H1 (cell line): Measurements from ENCODE around the gene SMG7.

Experiments
- ATF2 ChIP-seq: IDR thresholded peaks from 2 replicates; pipeline ENCODE4 v1.6.1; 2012; ENCODE audit warnings: low read length, inconsistent platforms
- BACH1 ChIP-seq: IDR thresholded peaks from 2 replicates; pipeline ENCODE4 v1.6.1; 2012; ENCODE audit warnings: low read length, improper control_type of control experiment
- BRCA1 ChIP-seq: IDR thresholded peaks from 2 replicates; pipeline ENCODE4 v1.6.1; 2012; ENCODE audit warnings: low read depth, low read length, improper control_type of control experiment
- EGR1 ChIP-seq: IDR thresholded peaks from 2 replicates; pipeline ENCODE4 v1.6.1; 2011; ENCODE audit warnings: low read depth, low read length, borderline replicate concordance
- TAF1 ChIP-seq: IDR thresholded peaks from 2 replicates; pipeline ENCODE4 v1.6.1; 2011; ENCODE audit warnings: mild to moderate bottlenecking, low read depth, low read length
- TBP ChIP-seq: IDR thresholded peaks from 2 replicates; pipeline ENCODE4 v1.6.1; 2011; ENCODE audit warnings: low read depth, low read length, improper control_type of control experiment
- TF ChIP-seq, protein P1 (sequence below), 3 experiments: IDR thresholded peaks; 1 replicate in 2 of 3; 2 replicates in 1 of 3; pipeline versions ENCODE4 v1.5.1 to v1.6.1; 2011; ENCODE audit warnings: low read length in 3 of 3, mild to moderate bottlenecking in 3 of 3, inconsistent platforms in 2 of 3, low read depth in 1 of 3, moderate library complexity in 1 of 3; ENCODE audit not compliant: insufficient read depth in 1 of 3; ENCODE audit errors: control extremely low read depth in 1 of 3

DNA sequence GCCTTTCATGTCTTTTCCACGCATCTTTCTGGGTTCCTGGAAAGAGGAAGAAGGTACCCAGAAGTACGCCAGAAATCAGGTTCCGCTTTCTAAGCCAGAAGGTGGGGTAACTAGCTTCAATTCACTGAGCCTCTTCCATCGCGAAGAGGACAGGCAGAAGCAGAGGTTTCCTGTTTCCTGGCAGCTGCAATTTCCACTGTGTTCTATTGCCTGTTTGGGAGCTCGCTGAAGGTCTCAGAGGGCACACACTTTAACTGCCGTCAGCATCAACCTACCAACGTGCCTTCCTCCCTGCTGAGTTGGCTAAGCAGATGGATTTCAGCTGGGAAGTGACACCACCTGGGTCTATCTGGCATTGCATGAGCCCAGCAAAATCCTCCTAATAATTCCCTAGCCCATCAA, 108.0 kb downstream of the SMG7 start:
- TF ChIP-seq EGR1, result no peak
- TF ChIP-seq TBP, result no peak
- TF ChIP-seq, protein P1, sequence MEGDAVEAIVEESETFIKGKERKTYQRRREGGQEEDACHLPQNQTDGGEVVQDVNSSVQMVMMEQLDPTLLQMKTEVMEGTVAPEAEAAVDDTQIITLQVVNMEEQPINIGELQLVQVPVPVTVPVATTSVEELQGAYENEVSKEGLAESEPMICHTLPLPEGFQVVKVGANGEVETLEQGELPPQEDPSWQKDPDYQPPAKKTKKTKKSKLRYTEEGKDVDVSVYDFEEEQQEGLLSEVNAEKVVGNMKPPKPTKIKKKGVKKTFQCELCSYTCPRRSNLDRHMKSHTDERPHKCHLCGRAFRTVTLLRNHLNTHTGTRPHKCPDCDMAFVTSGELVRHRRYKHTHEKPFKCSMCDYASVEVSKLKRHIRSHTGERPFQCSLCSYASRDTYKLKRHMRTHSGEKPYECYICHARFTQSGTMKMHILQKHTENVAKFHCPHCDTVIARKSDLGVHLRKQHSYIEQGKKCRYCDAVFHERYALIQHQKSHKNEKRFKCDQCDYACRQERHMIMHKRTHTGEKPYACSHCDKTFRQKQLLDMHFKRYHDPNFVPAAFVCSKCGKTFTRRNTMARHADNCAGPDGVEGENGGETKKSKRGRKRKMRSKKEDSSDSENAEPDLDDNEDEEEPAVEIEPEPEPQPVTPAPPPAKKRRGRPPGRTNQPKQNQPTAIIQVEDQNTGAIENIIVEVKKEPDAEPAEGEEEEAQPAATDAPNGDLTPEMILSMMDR (IDR thresholded peaks at IDR 0.05; ENCODE audit: control extremely low read depth in 1 of 3, insufficient read depth in 1 of 3, low read depth in 1 of 3, low read length in 3 of 3), result peak in 1 of 3 experiments; percentile 62; a peak in 2 of 4 replicates
- TF ChIP-seq ATF2, result no peak
- no peak for TF ChIP-seq BRCA1
- no peak for TF ChIP-seq BACH1
- no peak for TF ChIP-seq TAF1
